Astrocyte (in vitro differentiated cells and primary cell): ENCODE results near the gene IGF2BP3. TPM values are rescaled to one million over a fixed set of nuclear protein-coding genes. Genes with fewer than 3 reads are reported as not detected.

Experiments used
- DNase-seq: peaks from one replicate; pipeline ENCODE4 v3.0.0-alpha.2; 2010; ENCODE audit warnings: low read depth
- FAIRE-seq: peaks from 2 replicates; lab custom pipeline; 2011; peaks lifted over from hg19 to GRCh38; lab: Jason Lieb, UNC
- H2AFZ ChIP-seq: 2 replicates; pipeline ENCODE4 v1.6.0; 2012; ENCODE audit warnings: low read depth, low read length, inconsistent platforms
- H3K27ac ChIP-seq: 2 replicates; pipeline ENCODE4 v1.5.1; 2011; ENCODE audit warnings: low read depth, low read length, inconsistent platforms
- H3K27me3 ChIP-seq: 2 replicates; pipeline ENCODE4 v1.6.0; 2011; ENCODE audit warnings: low read length, inconsistent platforms; ENCODE audit not compliant: insufficient read depth
- H3K36me3 ChIP-seq: 2 replicates; pipeline ENCODE4 v1.5.1; 2011; ENCODE audit warnings: low read length, inconsistent platforms; ENCODE audit not compliant: insufficient read depth
- H3K4me1 ChIP-seq: 2 replicates; pipeline ENCODE4 v1.5.1; 2011; ENCODE audit warnings: low read length, inconsistent platforms; ENCODE audit not compliant: insufficient read depth
- H3K4me2 ChIP-seq: 2 replicates; pipeline ENCODE4 v1.6.0; 2012; ENCODE audit warnings: low read length, inconsistent platforms
- H3K4me3 ChIP-seq: 2 replicates; pipeline ENCODE4 v1.5.1; 2011; ENCODE audit warnings: low read depth, mild to moderate bottlenecking, low read length, inconsistent platforms; ENCODE audit not compliant: insufficient read depth
- H3K79me2 ChIP-seq: 2 replicates; pipeline ENCODE4 v1.6.0; 2012; ENCODE audit warnings: mild to moderate bottlenecking, low read length, inconsistent platforms; ENCODE audit not compliant: insufficient read depth
- H3K9ac ChIP-seq: 2 replicates; pipeline ENCODE4 v1.6.0; 2012; ENCODE audit warnings: mild to moderate bottlenecking, low read length, inconsistent platforms
- H3K9me3 ChIP-seq: 2 replicates; pipeline ENCODE4 v1.5.1; 2012; ENCODE audit warnings: low read depth, mild to moderate bottlenecking, low read length, inconsistent platforms; ENCODE audit not compliant: insufficient read depth
- H4K20me1 ChIP-seq: 2 replicates; pipeline ENCODE4 v1.6.0; 2012; ENCODE audit warnings: low read length, inconsistent platforms; ENCODE audit not compliant: insufficient read depth
- H3K27ac Mint-ChIP-seq: one replicate; pipeline ENCODE4 v1.8.0; 2021; ENCODE audit warnings: mild to moderate bottlenecking, mixed read lengths; ENCODE audit not compliant: unreplicated experiment
- H3K27me3 Mint-ChIP-seq: one replicate; pipeline ENCODE4 v1.8.0; 2021; ENCODE audit warnings: low read depth, mixed read lengths; ENCODE audit not compliant: unreplicated experiment
- H3K36me3 Mint-ChIP-seq: one replicate; pipeline ENCODE4 v1.8.0; 2021; ENCODE audit warnings: low read depth, mixed read lengths; ENCODE audit not compliant: unreplicated experiment
- H3K4me1 Mint-ChIP-seq: one replicate; pipeline ENCODE4 v1.8.0; 2021; ENCODE audit warnings: low read depth, mixed read lengths; ENCODE audit not compliant: unreplicated experiment
- H3K4me3 Mint-ChIP-seq: one replicate; pipeline ENCODE4 v1.8.0; 2021; ENCODE audit warnings: mild to moderate bottlenecking, moderate library complexity, mixed read lengths; ENCODE audit not compliant: unreplicated experiment
- H3K9me3 Mint-ChIP-seq: one replicate; pipeline ENCODE4 v1.8.0; 2021; ENCODE audit warnings: mild to moderate bottlenecking, mixed read lengths; ENCODE audit not compliant: unreplicated experiment
- CTCF ChIP-seq: IDR thresholded peaks from 2 replicates; pipeline ENCODE4 v1.5.1; 2011; ENCODE audit warnings: low read depth, mild to moderate bottlenecking, inconsistent platforms, low read length, moderate library complexity; ENCODE audit not compliant: insufficient read depth
- EZH2 ChIP-seq: IDR thresholded peaks from 2 replicates; pipeline ENCODE4 v1.6.1; 2012; ENCODE audit warnings: mild to moderate bottlenecking, low read length, inconsistent platforms; ENCODE audit not compliant: insufficient read depth
- total RNA-seq: library from RNA; stranded (reverse); gene quantifications from 2 replicates; pipeline ENCODE4 v1.2.1, GENCODE V29; 2021

The IGF2BP3 gene
- total RNA-seq, 1 donor from 2014 or later, result 79.5 TPM

GRCh38 chr7:23458044-23458443 is 12.2 kb downstream of the IGF2BP3 start:
- TF ChIP-seq EZH2 (no peak), CTCF (no peak)
- no peak for FAIRE-seq

GRCh38 chr7:23456093-23456492 is 14.2 kb downstream of the IGF2BP3 start:
- Histone ChIP-seq H3K27ac (no peak overlapping the region), H4K20me1 (peaks cover 92% of the 10 kb centered on the region), H3K4me3 (no peak overlapping the region), H3K9ac (no peak overlapping the region), H3K4me2 (no peak overlapping the region), H3K27me3 (no peaks in the 10 kb centered on the region), H3K79me2 (peaks cover 97% of the 10 kb centered on the region), H2AFZ (no peak overlapping the region), H3K36me3 (peaks cover 3% of the 10 kb centered on the region), H3K9me3 (no peaks in the 10 kb centered on the region), H3K4me1 (no peaks in the 10 kb centered on the region)
- no peak overlapping the region for H3K4me3 Mint-ChIP-seq
- H3K36me3 Mint-ChIP-seq, result peaks cover 8% of the 10 kb centered on the region
- FAIRE-seq (no peak), DNase-seq (no peak)
- H3K27me3 Mint-ChIP-seq, result no peaks in the 10 kb centered on the region
- peaks cover 23% of the 10 kb centered on the region for H3K4me1 Mint-ChIP-seq
- TF ChIP-seq EZH2, result no peak
- no peak for TF ChIP-seq CTCF
- H3K27ac Mint-ChIP-seq, result no peak overlapping the region
- no peaks in the 10 kb centered on the region for H3K9me3 Mint-ChIP-seq

More at GRCh38 chr7:23458044-23458443, 12.2 kb downstream of the IGF2BP3 start:
- Histone ChIP-seq H3K4me2 (no peak overlapping the region), H4K20me1 (peaks cover 98% of the 10 kb centered on the region), H3K27me3 (no peaks in the 10 kb centered on the region), H3K79me2 (peaks cover 100% of the 10 kb centered on the region), H3K9me3 (no peaks in the 10 kb centered on the region), H2AFZ (no peak overlapping the region), H3K4me1 (peaks cover 5% of the 10 kb centered on the region), H3K9ac (no peak overlapping the region), H3K4me3 (no peak overlapping the region), H3K36me3 (peaks cover 3% of the 10 kb centered on the region), H3K27ac (no peak overlapping the region)
- H3K4me3 Mint-ChIP-seq, result peak overlapping the region; percentile 20
- H3K27me3 Mint-ChIP-seq, result no peaks in the 10 kb centered on the region
- peaks cover 9% of the 10 kb centered on the region for H3K36me3 Mint-ChIP-seq
- H3K27ac Mint-ChIP-seq, result peak overlapping the region; percentile 1
- H3K4me1 Mint-ChIP-seq, result peaks cover 26% of the 10 kb centered on the region
- no peaks in the 10 kb centered on the region for H3K9me3 Mint-ChIP-seq
- peak; percentile 43 for DNase-seq

- H3K27ac Mint-ChIP-seq, result no peak overlapping the region
- Histone ChIP-seq H3K27ac (no peak overlapping the region), H3K9me3 (no peaks in the 10 kb centered on the region), H2AFZ (no peak overlapping the region), H4K20me1 (peaks cover 93% of the 10 kb centered on the region), H3K9ac (no peak overlapping the region), H3K27me3 (no peaks in the 10 kb centered on the region), H3K36me3 (peaks cover 3% of the 10 kb centered on the region), H3K4me1 (no peaks in the 10 kb centered on the region), H3K79me2 (peaks cover 97% of the 10 kb centered on the region), H3K4me2 (no peak overlapping the region), H3K4me3 (no peak overlapping the region)
- no peak for DNase-seq
- TF ChIP-seq EZH2, result no peak
- no peak for TF ChIP-seq CTCF
- H3K4me1 Mint-ChIP-seq, result peaks cover 22% of the 10 kb centered on the region
- peaks cover 7% of the 10 kb centered on the region for H3K36me3 Mint-ChIP-seq
- no peak for FAIRE-seq
- H3K9me3 Mint-ChIP-seq, result no peaks in the 10 kb centered on the region
- no peak overlapping the region for H3K4me3 Mint-ChIP-seq
- no peaks in the 10 kb centered on the region for H3K27me3 Mint-ChIP-seq
Observed at GRCh38 chr7:23454881-23455526, 15.3 kb downstream of the IGF2BP3 start.
